HFF-Myc (cell line): ENCODE data around the gene VIT.

Experiments used
- DNase-seq: peaks from one replicate; pipeline ENCODE4 v3.0.0-alpha.2; 2011; ENCODE audit warnings: low read depth; ENCODE audit errors: extremely low read depth
- H3K4me3 ChIP-seq: replicated peaks from 2 replicates; pipeline ENCODE4 v1.5.1; 2011; ENCODE audit warnings: low read depth, mild to moderate bottlenecking, control low read depth, low read length
- TF ChIP-seq, protein P1 (sequence below): IDR thresholded peaks from 2 replicates; pipeline ENCODE4 v1.5.1; 2012; ENCODE audit warnings: mild to moderate bottlenecking, low read depth, low read length, control low read depth; ENCODE audit errors: missing control alignments

VIT gene

DNA sequence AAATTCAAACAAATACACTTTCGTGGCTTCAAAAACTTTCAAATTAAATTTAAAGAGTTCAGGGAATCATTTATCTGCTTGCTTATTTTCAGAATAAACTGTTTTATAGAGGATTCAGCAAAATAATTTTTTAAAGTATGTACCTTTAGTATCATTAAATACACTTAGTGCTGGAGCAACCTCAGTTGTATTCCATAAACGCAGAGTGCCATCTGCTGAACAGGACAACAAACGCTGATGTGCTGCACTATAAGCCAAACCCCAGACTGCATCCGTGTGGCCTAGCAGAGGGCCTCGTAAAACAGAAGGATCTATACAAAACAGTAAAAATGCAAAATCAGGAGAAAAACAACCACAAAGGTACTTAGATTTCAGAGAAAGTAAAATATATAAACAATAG is 161.2 kb downstream of the VIT start:
- TF ChIP-seq, protein P1, sequence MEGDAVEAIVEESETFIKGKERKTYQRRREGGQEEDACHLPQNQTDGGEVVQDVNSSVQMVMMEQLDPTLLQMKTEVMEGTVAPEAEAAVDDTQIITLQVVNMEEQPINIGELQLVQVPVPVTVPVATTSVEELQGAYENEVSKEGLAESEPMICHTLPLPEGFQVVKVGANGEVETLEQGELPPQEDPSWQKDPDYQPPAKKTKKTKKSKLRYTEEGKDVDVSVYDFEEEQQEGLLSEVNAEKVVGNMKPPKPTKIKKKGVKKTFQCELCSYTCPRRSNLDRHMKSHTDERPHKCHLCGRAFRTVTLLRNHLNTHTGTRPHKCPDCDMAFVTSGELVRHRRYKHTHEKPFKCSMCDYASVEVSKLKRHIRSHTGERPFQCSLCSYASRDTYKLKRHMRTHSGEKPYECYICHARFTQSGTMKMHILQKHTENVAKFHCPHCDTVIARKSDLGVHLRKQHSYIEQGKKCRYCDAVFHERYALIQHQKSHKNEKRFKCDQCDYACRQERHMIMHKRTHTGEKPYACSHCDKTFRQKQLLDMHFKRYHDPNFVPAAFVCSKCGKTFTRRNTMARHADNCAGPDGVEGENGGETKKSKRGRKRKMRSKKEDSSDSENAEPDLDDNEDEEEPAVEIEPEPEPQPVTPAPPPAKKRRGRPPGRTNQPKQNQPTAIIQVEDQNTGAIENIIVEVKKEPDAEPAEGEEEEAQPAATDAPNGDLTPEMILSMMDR: no peak
- DNase-seq: no peak
- no peak overlapping the region for H3K4me3 ChIP-seq

DNA sequence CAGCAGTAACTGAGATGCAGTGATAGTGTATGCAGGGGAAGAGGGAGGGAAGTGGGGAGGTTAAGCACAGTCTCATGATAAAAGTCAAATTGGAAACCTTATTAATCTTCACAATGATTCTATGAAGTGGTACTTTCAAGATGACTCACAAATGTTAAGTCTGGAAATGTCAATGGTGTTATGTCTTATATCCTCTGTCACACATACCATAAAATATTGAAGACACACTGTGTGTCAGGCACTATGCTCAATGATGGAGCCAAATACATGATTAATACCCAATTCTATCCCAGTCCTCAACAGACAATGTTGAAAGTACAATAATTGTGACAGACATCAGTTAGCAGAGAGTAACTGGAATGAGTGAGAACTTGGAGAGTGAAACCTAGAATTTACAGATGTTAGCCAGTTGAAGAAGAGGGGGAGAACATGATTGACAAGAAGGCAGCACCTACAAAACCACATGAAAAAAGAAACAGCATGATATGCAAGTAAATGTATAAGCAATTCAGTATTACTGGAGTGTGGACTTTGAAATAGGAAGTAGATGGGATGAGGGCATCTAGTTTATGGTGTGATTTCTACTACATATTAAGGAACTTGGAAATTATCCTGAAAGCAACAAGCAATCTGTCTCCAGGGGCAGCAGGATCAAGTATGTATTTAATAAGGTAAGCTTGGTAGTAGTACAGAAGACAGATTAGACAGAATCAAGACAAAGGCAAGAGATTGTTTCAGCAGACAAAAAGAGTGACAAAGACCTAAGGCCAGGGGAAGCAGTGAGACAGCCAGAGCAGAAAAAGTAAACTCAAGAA is 162.3 kb downstream of the VIT start:
- no peak overlapping the region for H3K4me3 ChIP-seq
- TF ChIP-seq, protein P1: no peak
- no peak for DNase-seq

DNA sequence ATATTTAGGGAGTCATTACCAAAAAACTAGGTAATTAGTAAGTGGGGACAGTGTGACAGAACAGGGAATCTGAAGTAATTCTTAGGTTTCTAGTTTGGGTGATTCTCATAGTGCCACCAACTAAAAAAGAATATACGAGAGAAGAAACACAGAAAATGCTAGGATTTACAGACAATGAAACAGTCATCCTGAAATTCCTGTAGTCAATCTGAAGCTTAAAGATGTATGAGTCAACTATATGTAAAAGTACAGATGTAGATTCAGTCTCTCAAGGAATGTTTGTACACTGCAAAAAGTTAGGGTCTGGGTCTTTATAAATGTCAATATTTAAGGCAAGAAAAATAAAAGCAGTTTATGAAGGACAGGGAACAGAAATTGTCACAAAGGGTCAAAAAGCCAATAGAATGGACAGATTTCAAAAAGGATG is 162.9 kb downstream of the VIT start:
- no peak for DNase-seq
- TF ChIP-seq, protein P1: no peak
- H3K4me3 ChIP-seq: no peak overlapping the region

- TF ChIP-seq, protein P1: no peak
These were observed 165.4 kb downstream of the VIT start for GRCh38 chr2:36861896-36862295.

More at GRCh38 chr2:36861896-36862295, 165.4 kb downstream of the VIT start:
- DNase-seq: no peak
- no peak overlapping the region for H3K4me3 ChIP-seq
